Fibroblast of skin of scalp (primary cell): ENCODE data around the gene RPLP1.
A peak's percentile ranks its signal among the peaks of the same experiment; 100 is the strongest.
"Not testable (repeated sequence)": the region's sequence is repeated elsewhere in the genome, so short reads cannot be mapped to it uniquely, and the experiment has no call there.

Source experiments
- DNase-seq: peaks from one replicate; pipeline ENCODE4 v3.0.0-alpha.2; 2013

The RPLP1 gene

GRCh38 chr15:69439623-69440022 is 13.0 kb upstream of the RPLP1 start:
- DNase-seq, result no peak

GRCh38 chr15:69443032-69443611 is 9.5 kb upstream of the RPLP1 start:
- DNase-seq, result no peak

DNA sequence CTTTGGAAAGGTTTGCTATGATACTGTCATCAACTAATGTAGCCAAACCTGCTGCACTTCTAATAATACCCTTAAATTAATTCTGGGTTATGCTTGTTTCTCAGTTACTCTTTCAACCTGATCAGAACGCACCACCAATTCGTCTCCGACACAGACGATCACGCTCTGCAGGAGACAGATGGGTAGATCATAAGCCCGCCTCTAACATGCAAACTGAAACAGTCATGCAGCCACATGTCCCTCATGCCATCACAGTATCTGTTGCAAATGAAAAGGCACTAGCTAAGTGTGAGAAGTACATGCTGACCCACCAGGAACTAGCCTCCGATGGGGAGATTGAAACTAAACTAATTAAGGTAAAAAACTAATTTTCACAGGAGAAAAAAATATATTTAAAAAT is 7.9 kb upstream of the RPLP1 start:
- DNase-seq, result no peak

- DNase-seq, result no peak
These were observed 5.7 kb upstream of the RPLP1 start for GRCh38 chr15:69446953-69447352.

DNA sequence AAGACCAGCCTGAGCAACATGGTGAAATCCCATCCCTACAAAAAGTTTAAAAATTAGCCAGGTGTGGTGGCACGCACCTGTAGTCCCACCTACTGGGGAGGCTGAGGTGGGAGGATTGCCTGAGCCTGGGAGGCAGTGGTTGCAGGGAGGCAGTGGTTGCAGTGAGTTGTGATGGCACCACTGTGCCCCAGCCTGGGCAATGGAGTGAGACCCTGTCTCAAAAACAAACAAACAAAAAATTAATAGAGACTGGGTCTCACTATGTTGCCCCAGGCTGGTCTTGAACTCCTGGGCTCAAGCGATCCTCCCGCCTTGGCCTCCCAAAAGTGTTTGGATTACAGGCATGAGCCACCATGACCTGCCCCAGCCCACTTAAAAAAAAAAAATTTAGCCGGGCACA is 2.4 kb upstream of the RPLP1 start:
- DNase-seq, result not testable (repeated sequence)

DNA sequence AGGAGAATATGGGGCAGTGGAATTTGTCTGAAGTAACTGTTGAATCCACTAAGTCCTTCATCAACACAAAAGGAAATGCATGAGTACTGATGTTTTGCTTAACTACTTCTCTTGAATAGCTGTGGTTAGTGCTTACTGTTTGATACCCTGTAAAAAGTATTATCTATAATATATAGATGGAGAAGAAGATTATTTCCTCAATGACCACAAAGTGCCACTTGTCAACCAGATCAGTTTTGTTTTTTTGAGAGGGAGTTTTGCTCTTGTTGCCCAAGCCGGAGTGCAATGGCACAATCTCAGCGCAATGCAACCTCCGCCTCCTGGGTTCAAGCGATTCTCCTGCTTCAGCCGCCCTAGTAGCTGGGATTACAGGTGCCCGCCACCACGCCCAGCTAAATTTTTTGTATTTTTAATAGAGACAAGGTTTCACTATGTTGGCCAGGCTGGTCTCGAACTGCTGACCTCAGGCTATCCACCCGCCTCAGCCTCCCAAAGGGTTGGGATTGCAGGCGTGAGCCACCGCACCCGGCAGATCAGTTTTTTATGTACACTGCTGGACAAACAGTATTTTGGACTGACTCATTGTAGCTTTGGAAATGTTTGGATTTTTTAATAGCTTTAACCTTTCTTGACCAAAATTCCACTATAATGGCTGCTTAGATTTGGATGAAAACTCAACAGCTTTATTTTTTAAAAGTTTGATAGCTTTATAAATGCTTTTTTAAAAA is 1.5 kb upstream of the RPLP1 start:
- DNase-seq, result no peak

DNA sequence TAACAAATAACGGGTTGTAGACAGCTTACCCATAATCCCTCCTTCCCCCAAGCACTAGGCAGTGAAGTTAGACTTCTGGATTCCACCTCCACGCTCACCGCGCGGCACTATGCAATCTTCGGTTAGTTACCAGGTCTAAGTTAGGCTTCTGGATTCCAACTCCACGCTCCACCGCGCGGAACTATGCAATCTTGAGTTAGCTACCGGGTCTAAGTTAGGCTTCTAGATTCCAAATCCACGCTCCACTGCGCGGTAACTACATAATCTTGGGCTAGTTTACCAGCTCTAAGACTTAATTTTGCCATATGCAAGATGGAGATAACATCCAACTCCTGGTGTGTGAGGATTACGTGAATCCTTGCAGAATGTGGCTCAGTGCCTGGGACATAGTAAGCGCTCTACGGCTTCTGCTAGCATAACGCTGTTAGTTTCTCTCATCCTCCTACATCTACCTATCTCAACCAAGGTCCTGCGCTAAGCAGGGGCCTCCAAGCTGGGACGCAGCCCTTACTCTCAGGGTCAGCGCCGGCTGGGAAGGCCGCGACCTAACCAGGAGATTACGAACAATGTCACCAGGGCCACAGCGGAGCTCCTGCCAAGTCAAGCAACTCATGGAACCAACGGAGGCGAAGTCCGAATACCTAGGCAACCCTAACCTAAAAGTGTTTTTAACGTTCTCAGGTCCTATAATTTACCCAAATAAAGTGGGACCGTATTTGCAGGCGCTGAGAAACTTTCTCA is 497 bp upstream of the RPLP1 start:
- DNase-seq, result no peak

GRCh38 chr15:69454953-69455352 is 2.3 kb downstream of the RPLP1 start:
- DNase-seq, result no peak

- no peak for DNase-seq
These were observed 3.9 kb downstream of the RPLP1 start for GRCh38 chr15:69456208-69457166.

GRCh38 chr15:69457304-69458280 is 5.0 kb downstream of the RPLP1 start:
- DNase-seq, result peak; percentile 24

DNA sequence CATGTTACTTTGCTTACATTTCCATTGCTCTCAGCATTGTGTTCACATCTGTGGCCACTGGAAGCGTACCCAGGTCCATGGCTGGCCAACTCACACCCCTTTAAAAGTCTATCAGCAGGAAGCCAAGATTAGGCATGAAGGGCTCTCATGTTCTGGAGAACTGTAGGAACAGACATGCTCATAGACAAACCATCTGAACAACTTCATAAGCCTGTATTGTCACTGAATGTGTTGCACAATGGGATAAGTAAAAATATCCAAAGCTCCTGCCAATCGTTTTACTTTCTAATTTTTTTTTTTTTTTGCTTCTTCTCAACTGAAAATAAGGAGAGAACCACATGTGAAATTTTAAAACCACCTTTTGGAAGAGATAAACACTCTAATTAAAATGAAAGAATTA is 6.4 kb downstream of the RPLP1 start:
- no peak for DNase-seq

- DNase-seq, result no peak
These were observed 7.9 kb downstream of the RPLP1 start for GRCh38 chr15:69460481-69460880.

- no peak for DNase-seq
These were observed 9.4 kb downstream of the RPLP1 start for GRCh38 chr15:69462030-69462492.

DNA sequence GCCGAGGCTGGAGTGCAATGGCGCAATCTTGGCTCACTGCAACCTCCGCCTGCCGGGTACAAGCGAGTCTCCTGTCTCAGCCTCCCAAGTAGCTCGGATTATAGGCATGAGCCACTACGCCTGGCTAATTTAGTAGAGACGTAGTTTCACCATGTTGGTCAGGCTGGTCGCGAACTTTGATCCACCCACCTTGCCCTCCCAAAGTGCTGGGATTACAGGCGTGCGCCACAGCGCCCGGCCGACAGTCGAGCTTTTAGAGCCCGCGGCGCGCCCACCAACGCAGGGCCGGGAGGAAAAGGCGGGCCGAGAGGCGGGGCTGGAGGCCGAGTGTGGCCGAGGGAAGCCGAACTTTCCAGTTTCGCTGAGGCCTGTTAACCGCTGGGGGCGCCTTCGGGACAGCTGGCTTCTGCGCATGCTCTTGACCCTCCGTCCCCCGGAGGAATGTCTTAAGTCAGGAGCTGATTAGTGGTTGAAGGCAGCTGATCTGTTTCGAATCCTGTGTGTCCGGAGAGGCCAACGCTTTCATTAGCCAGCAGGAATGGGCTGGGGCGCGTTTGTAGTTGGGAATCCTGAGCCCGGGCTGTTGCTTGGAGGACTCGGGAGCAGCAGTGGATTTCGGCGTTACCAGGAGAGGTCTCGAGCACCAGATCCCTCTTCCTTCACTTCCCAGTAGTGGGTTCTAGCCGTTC is 10.0 kb downstream of the RPLP1 start:
- peak; percentile 98 for DNase-seq

- no peak for DNase-seq
These were observed 10.7 kb downstream of the RPLP1 start for GRCh38 chr15:69463182-69463756.

- DNase-seq, result no peak
These were observed 12.6 kb downstream of the RPLP1 start for GRCh38 chr15:69465253-69465652.

DNA sequence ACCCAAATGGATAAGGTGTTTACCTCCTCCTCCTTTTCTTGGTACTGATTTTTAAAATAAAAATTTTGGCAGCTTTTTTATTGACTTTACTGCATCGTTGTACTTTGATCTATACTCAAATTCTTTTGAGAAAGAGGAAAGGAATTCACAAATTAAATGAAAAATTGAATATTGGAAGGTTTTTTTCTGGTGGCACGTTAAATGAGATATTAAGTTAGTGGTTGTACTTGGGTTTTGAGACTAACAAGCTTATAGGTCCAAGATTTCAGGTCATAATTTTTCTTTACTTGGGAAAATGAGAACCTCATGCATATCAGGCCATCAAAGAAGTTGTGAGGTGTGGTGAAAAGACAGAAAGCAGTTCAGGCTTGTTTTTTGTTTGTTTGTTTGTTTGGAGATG is 14.1 kb downstream of the RPLP1 start:
- no peak for DNase-seq

DNA sequence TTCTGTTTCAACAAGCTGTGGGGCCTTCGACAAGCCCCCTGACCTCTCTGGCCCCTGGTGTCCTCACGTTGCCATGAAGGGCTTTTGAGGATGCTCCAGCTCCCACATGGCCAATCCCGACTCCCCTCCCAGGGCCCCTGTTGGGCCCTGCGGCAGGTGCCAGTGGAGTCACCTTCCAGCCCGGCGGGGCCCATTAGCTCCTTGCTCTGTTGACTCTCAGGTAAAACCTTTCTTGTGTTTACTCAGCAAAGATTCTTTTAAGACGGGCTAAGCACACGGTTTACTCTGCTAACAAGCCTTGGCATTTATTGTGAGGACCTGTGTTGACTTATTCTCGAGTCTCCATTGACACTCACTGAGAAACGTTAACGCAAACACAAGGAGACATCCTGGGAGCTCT is 15.0 kb downstream of the RPLP1 start:
- DNase-seq, result no peak

GRCh38 chr15:69468241-69469121 is 15.9 kb downstream of the RPLP1 start:
- no peak for DNase-seq
